Measurements from ENCODE around the gene PRDM7. TPM values are rescaled to one million over a fixed set of nuclear protein-coding genes. Genes with fewer than 3 reads are reported as not detected.

Gene PRDM7
- total RNA-seq, 1 donor from 2014 or later = not detected

DNA sequence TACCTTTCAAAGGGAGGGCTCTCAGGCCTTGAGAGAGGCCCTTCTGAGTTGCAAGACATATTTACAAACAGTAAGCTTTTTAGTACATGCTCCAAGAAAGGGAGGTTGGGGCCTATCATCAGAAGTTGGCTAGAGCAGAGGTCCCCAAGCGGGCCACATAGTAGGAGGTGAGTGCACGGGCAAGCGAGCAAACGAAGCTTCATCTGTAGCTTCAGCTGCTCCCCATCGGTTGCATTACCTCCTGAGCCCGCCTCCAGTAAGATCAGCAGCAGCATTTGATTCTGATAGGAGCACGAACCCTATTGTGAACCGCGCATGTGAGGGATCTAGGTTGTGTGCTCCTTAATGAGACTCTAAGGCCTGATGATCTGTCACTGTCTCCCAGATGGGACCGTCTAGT is 26.2 kb downstream of the PRDM7 start:
- Mint-ChIP-seq H3K36me3 (ENCODE audit: low read depth) (peaks cover 10% of the 10 kb centered on the region), H3K27ac (ENCODE audit: unreplicated experiment) (no peak overlapping the region), H3K4me3 (no peak overlapping the region), H3K9me3 (peaks cover 19% of the 10 kb centered on the region), H3K4me1 (peaks cover 11% of the 10 kb centered on the region), H3K27me3 (ENCODE audit: low read depth) (peaks cover 14% of the 10 kb centered on the region)
- no peak for DNase-seq (ENCODE audit: low read depth, low spot score)
- TF ChIP-seq CTCF (conservative IDR thresholded peaks at IDR 0.05) = no peak

GRCh38 chr16:90048737-90049330 is 28.3 kb downstream of the PRDM7 start:
- H3K27ac Mint-ChIP-seq (ENCODE audit: unreplicated experiment) = no peak overlapping the region
- DNase-seq (ENCODE audit: low read depth, low spot score) = no peak
- no peak for TF ChIP-seq CTCF (conservative IDR thresholded peaks at IDR 0.05)
- H3K36me3 Mint-ChIP-seq (ENCODE audit: low read depth) = peaks cover 4% of the 10 kb centered on the region
- H3K27me3 Mint-ChIP-seq (ENCODE audit: low read depth) = peaks cover 14% of the 10 kb centered on the region
- peak overlapping the region; percentile 18 for H3K4me3 Mint-ChIP-seq
- H3K9me3 Mint-ChIP-seq = peaks cover 7% of the 10 kb centered on the region
- peaks cover 11% of the 10 kb centered on the region for H3K4me1 Mint-ChIP-seq

GRCh38 chr16:90048347-90048722 is 28.8 kb downstream of the PRDM7 start:
- no peak for TF ChIP-seq CTCF (conservative IDR thresholded peaks at IDR 0.05)
- Mint-ChIP-seq H3K4me1 (peaks cover 11% of the 10 kb centered on the region), H3K27ac (ENCODE audit: unreplicated experiment) (no peak overlapping the region), H3K36me3 (ENCODE audit: low read depth) (peaks cover 4% of the 10 kb centered on the region), H3K4me3 (peak overlapping the region; percentile 66), H3K27me3 (ENCODE audit: low read depth) (peaks cover 14% of the 10 kb centered on the region), H3K9me3 (peaks cover 4% of the 10 kb centered on the region)
- DNase-seq (ENCODE audit: low read depth, low spot score) = no peak

GRCh38 chr16:90047714-90048346 is 29.3 kb downstream of the PRDM7 start:
- no peaks in the 10 kb centered on the region for H3K36me3 Mint-ChIP-seq (ENCODE audit: low read depth)
- peaks cover 11% of the 10 kb centered on the region for H3K4me1 Mint-ChIP-seq
- H3K9me3 Mint-ChIP-seq = no peaks in the 10 kb centered on the region
- no peak for TF ChIP-seq CTCF (conservative IDR thresholded peaks at IDR 0.05)
- H3K27me3 Mint-ChIP-seq (ENCODE audit: low read depth) = peaks cover 11% of the 10 kb centered on the region
- DNase-seq (ENCODE audit: low read depth, low spot score) = no peak
- H3K27ac Mint-ChIP-seq (ENCODE audit: unreplicated experiment) = no peak overlapping the region
- H3K4me3 Mint-ChIP-seq = peak overlapping the region; percentile 66

DNA sequence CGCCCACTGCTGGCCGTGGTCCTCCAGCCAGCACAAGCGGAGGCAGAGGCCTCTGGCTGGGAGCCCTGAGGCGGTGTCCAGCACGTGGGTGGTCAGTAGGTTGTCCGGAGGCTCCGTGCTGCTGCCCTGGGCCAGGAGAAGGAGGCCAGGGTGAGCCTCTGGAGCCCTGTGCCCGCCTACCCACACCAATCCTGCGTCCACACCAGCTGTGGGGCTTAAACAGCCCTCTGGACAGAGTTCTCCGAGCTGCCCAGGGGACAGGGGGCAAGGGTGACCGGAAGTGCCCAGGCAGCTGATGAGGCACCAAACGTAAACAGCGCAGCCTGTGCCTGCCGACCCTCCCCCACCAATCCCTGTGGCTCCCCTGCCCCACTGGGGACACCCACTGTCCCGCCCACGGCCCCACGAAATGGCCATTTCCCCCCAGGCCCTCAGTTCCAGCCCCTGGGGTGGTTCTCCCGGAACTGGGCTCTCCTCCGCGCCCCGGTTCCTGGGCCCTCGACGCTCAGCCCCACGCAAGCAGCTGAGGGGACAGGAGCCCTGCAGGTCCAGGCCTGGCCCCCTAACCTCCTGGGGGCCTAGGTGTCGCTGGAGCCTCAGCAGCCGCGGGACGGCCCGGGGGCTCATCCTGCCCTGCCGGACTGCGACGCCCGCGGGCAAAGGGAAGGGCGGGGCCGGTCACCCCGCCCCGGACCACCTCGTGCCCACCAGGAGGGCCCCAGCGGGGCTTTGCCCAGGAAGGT is 30.0 kb downstream of the PRDM7 start:
- Mint-ChIP-seq H3K27me3 (ENCODE audit: low read depth) (peaks cover 11% of the 10 kb centered on the region), H3K9me3 (no peaks in the 10 kb centered on the region), H3K4me3 (no peak overlapping the region), H3K4me1 (peaks cover 11% of the 10 kb centered on the region), H3K36me3 (ENCODE audit: low read depth) (no peaks in the 10 kb centered on the region), H3K27ac (ENCODE audit: unreplicated experiment) (no peak overlapping the region)
- no peak for TF ChIP-seq CTCF (conservative IDR thresholded peaks at IDR 0.05)
- peak; percentile 60 for DNase-seq (ENCODE audit: low read depth, low spot score)
